ENCODE data around the gene ACOX1.

Gene ACOX1

DNA sequence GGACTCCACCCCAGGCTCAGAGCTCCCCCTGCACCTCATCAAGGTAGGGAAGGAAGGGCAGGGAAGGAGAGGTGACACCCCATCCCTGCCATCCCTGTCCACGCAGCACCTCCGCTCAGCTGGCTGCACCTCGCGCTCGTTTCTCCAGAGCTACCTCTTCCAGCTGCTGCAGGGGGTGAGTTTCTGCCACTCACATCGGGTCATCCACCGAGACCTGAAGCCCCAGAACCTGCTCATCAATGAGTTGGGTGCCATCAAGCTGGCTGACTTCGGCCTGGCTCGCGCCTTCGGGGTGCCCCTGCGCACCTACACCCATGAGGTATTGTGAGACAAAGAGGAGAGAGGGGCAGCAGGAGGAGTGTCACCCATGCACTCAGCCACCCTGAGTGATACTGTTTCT is 23.1 kb upstream of the ACOX1 start:
- in situ Hi-C loops (cut with HindIII; ENCODE audit: low pct_ligation_motif_present, low sequenced_read_pairs), result no loop called here
- no peaks in the 10 kb centered on the region for H3K27me3 ChIP-seq (replicated peaks)
- no peak for DNase-seq
- H3K4me3 ChIP-seq (ENCODE audit: low read depth, low read length), result no peak overlapping the region
- H3K27ac ChIP-seq, result no peak overlapping the region
- TF ChIP-seq, protein P1, sequence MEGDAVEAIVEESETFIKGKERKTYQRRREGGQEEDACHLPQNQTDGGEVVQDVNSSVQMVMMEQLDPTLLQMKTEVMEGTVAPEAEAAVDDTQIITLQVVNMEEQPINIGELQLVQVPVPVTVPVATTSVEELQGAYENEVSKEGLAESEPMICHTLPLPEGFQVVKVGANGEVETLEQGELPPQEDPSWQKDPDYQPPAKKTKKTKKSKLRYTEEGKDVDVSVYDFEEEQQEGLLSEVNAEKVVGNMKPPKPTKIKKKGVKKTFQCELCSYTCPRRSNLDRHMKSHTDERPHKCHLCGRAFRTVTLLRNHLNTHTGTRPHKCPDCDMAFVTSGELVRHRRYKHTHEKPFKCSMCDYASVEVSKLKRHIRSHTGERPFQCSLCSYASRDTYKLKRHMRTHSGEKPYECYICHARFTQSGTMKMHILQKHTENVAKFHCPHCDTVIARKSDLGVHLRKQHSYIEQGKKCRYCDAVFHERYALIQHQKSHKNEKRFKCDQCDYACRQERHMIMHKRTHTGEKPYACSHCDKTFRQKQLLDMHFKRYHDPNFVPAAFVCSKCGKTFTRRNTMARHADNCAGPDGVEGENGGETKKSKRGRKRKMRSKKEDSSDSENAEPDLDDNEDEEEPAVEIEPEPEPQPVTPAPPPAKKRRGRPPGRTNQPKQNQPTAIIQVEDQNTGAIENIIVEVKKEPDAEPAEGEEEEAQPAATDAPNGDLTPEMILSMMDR (IDR thresholded peaks at IDR 0.05; ENCODE audit: low read depth, low read length, missing control alignments), result no peak
- H3K36me3 ChIP-seq (replicated peaks), result no peaks in the 10 kb centered on the region

DNA sequence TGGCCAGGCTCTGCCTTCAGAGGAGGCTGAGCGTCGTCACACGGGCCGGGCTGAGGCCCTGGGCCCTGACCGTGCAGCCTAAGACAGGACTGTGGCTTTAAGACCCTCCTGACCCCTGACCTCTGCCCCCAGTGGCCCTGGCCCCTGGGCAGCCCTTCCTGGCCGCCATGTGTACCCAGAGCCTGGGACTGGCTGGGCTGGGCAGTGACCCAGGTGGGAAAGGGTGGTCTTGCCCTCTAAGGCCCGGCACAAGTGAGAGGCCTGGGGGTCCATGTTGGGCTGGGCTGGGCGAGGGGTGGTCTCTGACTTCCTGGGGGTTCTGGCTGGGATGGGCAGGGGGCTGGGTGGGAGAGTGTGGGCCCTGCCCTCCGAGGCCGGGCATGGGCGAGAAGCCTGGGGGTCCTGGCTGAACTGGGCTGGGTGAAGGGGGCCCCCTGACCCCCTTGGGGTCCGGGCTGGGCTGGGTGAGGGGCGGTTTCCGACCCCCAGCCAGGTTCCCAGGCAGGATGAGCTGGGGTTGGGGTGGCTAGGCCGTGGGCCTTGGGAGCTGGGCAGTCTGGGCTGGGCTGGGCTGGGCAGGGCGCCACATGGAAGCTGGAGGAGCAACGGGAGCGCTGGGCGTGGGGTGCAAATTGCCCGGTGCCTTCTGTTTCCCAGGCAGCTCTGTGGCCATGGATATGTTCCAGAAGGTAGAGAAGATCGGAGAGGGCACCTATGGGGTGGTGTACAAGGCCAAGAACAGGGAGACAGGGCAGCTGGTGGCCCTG is 22.0 kb upstream of the ACOX1 start, which contains the start of gene CDK3:
Gene CDK3, plus strand, starts transcription at position 101 of the 767 bp plus-strand sequence. Its CDS starts 571 bp downstream, at position 672.
- no peaks in the 10 kb centered on the region for H3K27me3 ChIP-seq (replicated peaks)
- H3K27ac ChIP-seq, result no peak within 1 kb of the TSS
- no peaks in the 10 kb centered on the region for H3K36me3 ChIP-seq (replicated peaks)
- in situ Hi-C loops (cut with HindIII; ENCODE audit: low pct_ligation_motif_present, low sequenced_read_pairs), result no loop called here
- DNase-seq, result no peak
- H3K4me3 ChIP-seq (ENCODE audit: low read depth, low read length), result no peak within 1 kb of the TSS
- TF ChIP-seq, protein P1 (IDR thresholded peaks at IDR 0.05; ENCODE audit: low read depth, low read length, missing control alignments), result no peak

DNA sequence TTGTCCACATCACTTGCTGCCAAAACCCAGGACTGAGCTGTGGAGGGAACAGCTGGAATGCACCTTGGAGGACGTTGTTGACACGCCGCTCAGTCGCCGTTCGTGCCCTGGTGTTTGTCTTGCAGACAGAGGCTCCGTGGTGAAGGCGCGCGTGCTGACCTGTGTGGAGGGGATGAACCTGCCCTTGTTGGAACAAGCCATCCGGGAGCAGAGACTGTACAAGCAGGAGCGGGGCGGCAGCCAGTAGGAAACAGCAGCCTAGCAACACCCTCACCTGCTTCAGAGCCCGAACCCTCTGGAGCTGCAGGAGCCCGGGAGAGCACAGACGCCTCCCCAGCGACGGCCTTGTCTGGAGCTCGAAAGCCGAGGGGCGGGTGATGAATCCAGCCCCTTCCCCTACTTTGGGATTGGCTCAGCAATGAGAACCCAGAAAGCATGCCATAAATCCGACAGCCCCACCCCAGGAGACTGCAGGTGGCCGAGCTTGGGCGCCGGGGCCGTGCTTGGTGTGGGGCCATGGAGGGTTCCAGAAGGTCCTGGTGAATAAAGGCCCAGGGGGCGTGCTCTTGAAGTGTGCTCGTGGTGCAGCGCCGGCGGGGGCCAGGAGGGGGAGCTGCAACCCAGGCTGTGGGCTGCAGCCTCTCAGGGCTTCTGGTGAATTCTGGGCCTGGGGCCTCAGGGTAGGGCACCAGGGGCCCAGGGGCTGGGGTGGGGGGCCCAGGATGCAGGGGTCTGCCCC is 21.2 kb upstream of the ACOX1 start:
- H3K27ac ChIP-seq, result no peak overlapping the region
- peaks cover 4% of the 10 kb centered on the region for H3K36me3 ChIP-seq (replicated peaks)
- DNase-seq, result peak; percentile 19
- H3K4me3 ChIP-seq (ENCODE audit: low read depth, low read length), result no peak overlapping the region
- no peaks in the 10 kb centered on the region for H3K27me3 ChIP-seq (replicated peaks)
- in situ Hi-C loops (cut with HindIII; ENCODE audit: low pct_ligation_motif_present, low sequenced_read_pairs), result no loop called here
- TF ChIP-seq, protein P1 (IDR thresholded peaks at IDR 0.05; ENCODE audit: low read depth, low read length, missing control alignments), result peak; percentile 87

DNA sequence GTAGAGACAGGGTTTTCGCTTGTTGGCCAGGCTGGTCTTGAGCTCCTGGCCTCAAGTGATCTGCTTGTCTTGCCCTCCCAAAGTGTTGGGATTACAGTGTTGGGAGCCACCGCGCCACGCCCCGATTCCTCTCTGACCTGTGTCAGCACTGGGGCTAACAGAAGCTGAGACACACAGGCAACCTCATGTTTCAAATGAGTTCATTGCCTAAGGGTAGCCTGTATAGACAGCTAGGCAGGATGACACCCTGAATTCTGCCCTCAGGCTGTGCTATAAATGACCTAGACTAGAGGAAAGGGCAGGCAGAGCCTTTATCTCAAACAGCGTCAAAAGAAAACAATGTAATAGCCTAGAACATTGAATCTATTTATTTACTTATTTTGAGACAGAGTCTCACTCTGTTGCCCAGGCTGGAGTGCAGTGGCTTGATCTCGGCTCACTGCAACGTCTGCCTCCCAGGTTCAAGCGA is 19.4 kb upstream of the ACOX1 start:
- in situ Hi-C loops (cut with HindIII; ENCODE audit: low pct_ligation_motif_present, low sequenced_read_pairs), result no loop called here
- TF ChIP-seq, protein P1 (IDR thresholded peaks at IDR 0.05; ENCODE audit: low read depth, low read length, missing control alignments), result no peak
- Histone ChIP-seq H3K27ac (no peak overlapping the region), H3K36me3 (replicated peaks) (peaks cover 6% of the 10 kb centered on the region), H3K4me3 (ENCODE audit: low read depth, low read length) (no peak overlapping the region), H3K27me3 (replicated peaks) (no peaks in the 10 kb centered on the region)
- DNase-seq, result no peak

DNA sequence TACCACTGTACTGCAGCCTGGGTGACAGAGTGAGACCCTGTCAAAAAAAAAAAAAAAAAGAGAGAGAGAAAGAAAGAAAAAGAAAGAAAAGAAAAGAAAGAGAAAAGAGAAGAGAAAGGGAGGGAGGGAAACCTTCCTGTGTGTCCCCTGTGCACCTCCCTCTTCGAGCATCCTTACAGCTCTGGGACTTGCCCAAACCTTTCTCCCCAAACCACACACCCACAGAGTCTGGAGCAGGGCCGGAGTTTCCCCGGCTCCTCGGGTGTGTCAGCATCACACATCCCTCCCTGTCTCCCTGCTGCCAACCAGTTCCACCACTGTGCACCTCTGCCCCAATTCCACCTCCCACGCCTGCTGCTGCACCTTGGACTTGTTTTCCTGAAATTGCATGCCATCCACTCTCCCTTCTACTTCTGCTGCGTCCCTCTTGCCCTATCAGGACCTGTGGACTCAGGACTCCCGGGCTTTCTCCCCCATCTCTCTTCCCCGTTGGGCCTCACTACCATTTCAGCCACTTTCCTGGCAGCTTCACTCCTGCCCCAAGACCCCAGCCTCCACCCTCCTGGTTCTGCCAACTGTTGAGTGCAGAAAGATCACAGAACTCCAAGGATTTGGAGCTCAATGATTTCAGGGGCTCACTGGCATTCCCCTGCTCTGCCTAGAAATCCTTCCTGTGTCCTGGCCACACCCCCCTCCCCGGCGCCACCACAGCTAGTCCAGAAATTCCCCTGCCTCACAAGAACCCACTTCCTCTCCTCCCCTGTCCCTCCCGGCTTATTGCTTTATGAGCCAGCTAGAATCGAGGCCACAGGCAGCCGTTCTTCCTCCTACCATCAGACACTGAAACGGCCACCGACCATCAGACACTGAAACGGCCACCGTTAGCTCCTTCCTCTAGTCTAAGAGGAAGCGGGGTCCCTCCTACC is 18.0 kb upstream of the ACOX1 start:
- Histone ChIP-seq H3K27ac (no peak overlapping the region), H3K4me3 (ENCODE audit: low read depth, low read length) (no peak overlapping the region), H3K36me3 (replicated peaks) (peaks cover 8% of the 10 kb centered on the region), H3K27me3 (replicated peaks) (no peaks in the 10 kb centered on the region)
- TF ChIP-seq, protein P1 (IDR thresholded peaks at IDR 0.05; ENCODE audit: low read depth, low read length, missing control alignments), result no peak
- peak; percentile 40 for DNase-seq
- in situ Hi-C loops (cut with HindIII; ENCODE audit: low pct_ligation_motif_present, low sequenced_read_pairs), result no loop called here
